Measurements from ENCODE around the gene NAT14.
A peak's percentile ranks its signal among the peaks of the same experiment; 100 is the strongest.

NAT14 gene

DNA sequence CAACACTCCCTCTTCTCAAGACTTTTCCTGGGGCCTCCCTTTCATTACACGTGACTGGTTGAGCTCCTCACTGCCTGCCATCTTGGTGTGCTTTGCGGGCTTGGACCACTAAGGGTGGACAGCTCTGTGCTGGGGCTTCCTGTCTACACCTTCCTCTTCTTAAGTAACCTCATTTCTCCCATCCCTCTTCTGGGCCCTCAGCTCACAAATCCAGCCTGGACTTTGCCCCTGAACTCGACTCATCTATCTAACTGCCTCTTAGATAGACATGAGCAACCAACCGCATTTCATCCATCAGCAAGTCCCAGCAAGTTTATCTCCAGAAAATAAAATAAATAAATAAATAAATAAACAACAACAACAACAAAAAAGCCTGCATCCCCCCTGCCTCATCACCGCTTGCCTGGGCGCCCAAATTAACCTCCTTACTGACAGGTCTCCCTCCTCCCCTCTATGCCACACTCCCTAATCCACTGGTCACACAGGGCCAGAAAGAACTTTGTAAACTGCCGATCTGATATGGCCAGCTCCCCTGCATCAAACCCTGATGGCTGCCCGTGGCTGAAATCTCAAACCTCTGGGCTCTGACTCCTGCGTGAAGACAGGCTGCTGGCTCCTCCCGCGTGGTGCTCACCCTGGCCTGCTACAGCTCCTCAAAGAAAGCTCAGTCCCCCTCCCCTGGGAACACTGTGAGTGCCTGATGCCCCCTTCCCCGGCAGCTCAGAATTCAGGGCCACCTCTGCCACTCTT is 31.3 kb upstream of the NAT14 start:
- DNase-seq (ENCODE audit: low read depth) = no peak

DNA sequence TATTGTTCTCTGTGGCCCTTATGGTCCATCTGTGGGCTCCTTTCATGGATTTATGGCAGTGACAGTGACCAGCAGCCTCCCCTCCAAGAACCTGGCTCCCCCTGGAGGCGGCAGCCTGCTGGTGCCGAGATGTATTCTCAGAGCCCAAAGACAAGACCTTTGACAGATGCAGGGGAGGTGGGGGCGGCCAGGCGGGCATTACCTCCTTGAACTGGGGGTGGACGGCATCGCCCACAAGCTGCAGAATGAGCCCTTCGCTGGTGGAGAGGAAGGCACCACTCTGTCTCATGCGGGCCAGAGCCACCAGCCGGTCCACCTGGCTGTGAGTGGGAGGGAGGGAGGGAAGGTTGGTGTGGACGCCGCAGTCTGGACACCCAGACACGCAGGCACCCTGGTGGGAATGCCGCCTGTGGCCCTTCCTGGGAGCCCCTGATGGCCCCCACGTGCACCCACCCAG is 30.2 kb upstream of the NAT14 start:
- no peak for DNase-seq (ENCODE audit: low read depth)

DNA sequence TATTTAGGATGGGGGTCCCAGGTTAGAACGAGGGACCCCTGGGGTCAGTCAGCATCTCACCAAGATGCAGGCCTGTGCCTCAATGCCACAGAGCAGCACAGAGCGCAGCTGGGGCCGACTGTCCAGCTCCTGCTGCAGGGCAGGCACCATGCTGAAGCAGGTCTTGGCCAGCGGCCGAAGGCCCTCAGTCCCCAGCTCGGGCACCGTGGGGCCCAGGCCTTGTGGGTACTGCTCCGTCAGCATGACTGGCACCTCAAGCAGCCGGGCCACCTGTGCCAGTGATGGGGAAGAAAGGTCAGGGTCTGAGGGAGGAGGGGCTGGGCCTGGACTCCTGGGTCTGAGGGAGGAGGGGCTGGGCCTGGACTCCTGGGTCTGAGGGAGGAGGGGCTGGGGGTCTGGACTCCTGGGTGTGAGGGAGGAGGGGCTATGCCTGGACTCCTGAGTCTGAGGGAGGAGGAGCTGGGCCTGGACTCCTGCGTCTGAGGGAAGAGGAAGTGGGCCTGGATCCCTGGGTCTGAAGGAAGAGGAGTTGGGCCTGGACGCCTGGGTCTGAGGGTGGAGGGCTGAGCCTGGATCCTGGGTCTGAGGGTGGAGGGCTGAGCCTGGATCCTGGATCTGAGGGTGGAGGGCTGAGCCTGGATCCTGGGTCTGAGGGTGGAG is 29.3 kb upstream of the NAT14 start:
- DNase-seq (ENCODE audit: low read depth) = no peak

DNA sequence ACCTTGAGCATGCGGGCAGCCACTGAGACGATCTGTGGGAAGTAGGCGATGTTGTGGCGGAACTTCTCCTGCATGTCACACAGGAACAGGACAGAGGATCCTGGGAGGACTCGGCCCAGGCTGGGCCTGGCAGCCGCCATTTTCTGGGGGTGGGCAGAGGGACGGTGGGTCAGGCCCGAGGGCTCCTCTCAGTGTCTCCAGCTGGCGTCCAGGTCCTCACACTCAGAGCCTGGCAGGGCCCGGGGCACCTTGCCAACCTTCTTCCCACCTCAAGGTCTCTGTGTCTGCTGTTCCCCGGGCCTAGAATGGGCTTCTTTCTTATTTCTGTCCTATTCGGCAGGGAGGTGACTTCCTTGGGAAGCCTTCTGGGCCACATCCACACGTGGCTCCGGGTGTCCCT is 28.6 kb upstream of the NAT14 start:
- no peak for DNase-seq (ENCODE audit: low read depth)

DNA sequence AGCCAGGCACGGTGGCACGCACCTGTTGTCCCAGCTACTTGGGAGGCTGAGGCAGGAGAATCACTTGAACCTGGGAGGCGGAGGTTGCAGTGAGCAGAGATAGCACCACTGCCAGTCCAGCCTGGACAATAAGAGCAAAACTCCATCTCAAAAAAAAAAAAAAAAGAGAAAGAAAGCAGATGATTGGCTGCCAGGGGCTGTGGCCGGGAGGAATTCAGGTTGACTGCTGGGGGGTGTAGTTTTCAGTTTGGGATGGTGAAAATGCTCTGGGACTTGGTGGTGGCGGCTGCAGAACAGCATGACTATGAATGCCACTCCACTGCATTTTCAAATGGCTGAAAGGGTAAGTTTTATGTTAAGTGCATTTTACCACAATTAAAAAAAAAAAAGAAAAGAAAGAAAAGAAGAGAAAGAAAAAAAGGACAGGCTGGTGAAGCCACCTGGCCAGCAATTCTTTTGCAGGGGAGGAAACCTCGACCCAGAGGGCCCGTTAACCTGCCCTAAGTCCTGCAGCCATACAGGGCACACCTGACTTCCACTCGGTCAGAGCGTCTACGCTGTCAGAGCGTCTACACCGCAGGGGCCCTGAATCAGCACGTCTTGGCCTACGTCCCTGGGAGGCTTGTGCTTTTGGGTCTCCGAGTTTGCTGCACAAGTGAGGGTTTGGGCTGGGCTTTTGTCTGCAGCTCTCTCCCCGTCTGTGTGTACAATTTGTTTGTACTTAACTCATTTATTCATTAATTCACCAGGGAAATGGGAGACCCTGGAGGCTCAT is 27.1 kb upstream of the NAT14 start:
- DNase-seq (ENCODE audit: low read depth) = no peak

DNA sequence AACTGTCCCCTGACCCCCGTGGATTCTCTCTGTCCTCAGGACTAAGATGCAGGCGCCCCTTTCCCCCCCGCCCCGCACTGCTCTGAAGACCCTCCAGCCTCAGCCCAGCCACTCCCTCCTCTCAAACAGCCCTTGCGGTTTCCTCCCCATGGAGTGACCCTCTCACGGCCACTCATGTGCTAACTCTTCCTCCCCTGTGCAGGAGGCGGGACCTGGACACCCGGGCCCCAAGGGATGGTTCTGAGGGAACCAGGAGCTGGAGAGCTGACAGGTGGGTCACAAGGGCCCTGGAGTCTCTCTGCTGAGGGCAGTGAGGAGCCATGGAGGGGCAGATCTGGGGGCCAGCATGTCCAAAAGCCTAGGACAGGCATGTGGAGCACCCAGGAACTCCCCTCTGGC is 25.4 kb upstream of the NAT14 start:
- DNase-seq (ENCODE audit: low read depth) = no peak

GRCh38 chr19:55459950-55460657 is 24.9 kb upstream of the NAT14 start:
- DNase-seq (ENCODE audit: low read depth) = no peak

- DNase-seq (ENCODE audit: low read depth) = no peak
Observed at GRCh38 chr19:55460670-55461258, 24.2 kb upstream of the NAT14 start.

GRCh38 chr19:55461259-55461973 is 23.6 kb upstream of the NAT14 start, which contains the start of gene ISOC2:
TSS of gene ISOC2 (minus strand) at chr19:55461642. CDS start at chr19:55456486, 5,156 bp downstream.
- DNase-seq (ENCODE audit: low read depth) = peak; percentile 100

- DNase-seq (ENCODE audit: low read depth) = no peak
Observed at GRCh38 chr19:55461974-55462626, 22.9 kb upstream of the NAT14 start.

DNA sequence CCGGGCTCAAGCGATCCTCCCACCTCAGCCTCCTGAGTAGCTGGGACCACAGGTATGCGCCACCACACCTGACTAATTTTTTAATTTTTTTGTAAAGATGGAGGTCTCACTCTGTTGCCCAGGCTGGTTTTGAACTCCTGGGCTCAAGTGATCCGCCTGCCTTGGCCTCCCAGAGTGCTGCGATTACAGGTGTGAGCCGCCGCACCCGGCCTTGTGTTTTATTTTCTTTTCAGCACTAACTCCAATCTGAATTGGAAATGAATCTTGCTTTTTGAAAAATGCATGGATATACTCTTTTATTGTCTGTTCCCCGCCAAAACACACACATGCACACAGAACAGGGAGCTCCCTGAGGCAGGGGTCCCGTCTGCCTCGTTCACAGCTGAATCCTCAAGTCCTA is 22.3 kb upstream of the NAT14 start:
- no peak for DNase-seq (ENCODE audit: low read depth)

DNA sequence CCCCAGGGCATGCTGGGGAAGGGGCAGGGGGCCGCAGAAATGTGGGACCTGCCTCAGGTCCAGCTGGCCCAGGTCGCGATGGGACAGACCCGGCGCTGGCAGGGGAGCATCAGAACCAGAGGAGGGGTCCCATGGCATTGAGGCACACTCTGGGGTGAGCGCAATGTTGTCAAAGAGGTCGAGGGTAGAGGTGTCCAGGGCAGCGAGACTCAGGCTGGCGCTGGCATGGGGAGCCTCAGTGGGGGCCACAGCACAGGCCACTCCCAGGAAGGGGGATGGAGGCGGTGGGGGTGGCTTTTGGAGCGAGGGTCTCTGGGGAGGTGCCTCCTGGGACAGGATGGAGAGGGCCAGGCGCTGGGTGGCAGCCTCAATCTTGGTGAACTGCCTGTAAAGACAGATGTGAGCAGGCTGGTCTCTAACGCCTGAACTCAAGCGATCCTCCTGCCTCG is 21.4 kb upstream of the NAT14 start:
- DNase-seq (ENCODE audit: low read depth) = no peak

- no peak for DNase-seq (ENCODE audit: low read depth)
Observed at GRCh38 chr19:55464039-55464661, 20.8 kb upstream of the NAT14 start.

DNA sequence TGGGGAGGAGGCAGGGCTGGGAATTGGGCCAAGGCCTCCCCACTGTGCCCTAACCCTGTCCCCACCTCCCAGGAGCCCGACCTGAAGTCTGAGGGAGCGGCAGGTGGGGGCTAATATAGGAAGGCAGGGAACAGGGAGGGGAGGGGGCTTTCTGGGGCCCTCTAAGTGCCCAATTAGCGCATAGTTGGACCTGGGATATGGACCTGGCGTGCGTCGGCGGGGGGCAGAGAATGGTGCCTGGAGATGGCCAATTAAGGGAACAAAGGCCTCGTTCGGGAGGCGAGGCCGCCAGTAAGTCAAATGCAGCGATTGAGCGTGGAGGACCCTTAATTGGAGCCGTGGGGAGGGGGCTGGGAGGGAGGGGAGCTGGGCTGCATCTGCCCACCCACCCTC is 20.3 kb upstream of the NAT14 start, which contains the start of gene C19orf85:
Gene C19orf85 (minus strand): TSS at position 90 of the 393 bp plus-strand sequence. CDS start 197 bp downstream, outside the sequence.
- no peak for DNase-seq (ENCODE audit: low read depth)

DNA sequence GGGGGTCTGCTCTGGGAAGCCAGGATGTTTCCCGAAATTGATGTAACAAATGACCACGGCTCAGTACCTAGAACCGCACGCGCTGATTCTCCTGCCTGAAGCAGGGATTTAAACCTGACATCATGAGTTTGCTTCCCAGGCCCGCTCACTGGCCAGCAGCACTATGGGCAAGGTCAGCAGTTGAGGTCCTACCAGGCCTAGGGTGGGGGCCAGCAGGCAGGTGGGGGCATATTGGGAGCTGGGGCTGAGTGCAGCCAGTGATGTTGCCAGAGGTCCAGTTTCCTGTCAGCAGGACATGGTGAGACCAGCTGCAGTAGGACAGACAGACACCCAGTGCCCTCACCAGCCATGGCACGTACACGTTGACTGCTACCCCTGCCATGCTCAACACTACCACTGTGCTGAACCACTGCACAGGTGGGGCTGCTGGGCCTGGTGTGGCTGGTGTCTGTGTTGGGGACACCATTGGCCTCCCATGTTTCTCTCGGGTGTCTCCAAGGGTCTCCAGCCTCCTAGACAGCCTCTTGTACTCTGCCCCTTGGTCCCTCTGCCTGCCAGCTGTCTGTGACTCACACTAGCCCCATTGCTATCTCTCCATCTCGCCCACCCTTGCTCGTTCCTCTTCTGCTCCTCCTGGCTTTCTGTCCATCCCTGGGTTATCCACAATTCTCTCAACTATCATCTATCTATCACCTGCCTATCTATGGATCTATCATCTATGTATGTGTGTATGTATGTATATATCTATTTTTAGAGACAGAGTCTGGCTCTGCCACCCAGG is 19.3 kb upstream of the NAT14 start:
- no peak for DNase-seq (ENCODE audit: low read depth)

DNA sequence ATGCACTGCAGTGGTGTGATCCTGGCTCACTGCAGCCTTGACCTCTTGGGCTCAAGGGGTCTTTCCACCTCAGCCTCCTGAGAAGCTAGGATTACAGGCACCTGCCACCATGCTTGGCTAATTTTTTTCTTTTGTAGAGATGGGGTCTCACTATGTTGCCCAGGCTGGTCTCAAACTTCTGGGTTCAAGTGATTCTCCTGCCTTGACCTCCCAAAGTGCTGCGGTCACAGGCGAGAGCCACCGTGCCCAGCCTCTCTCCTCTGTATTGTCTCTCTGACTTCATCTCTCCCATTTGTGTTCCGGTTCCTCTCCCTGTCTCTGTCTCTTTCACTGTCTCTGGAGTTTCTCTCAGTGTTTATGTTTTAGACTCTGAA is 18.8 kb upstream of the NAT14 start:
- no peak for DNase-seq (ENCODE audit: low read depth)

DNA sequence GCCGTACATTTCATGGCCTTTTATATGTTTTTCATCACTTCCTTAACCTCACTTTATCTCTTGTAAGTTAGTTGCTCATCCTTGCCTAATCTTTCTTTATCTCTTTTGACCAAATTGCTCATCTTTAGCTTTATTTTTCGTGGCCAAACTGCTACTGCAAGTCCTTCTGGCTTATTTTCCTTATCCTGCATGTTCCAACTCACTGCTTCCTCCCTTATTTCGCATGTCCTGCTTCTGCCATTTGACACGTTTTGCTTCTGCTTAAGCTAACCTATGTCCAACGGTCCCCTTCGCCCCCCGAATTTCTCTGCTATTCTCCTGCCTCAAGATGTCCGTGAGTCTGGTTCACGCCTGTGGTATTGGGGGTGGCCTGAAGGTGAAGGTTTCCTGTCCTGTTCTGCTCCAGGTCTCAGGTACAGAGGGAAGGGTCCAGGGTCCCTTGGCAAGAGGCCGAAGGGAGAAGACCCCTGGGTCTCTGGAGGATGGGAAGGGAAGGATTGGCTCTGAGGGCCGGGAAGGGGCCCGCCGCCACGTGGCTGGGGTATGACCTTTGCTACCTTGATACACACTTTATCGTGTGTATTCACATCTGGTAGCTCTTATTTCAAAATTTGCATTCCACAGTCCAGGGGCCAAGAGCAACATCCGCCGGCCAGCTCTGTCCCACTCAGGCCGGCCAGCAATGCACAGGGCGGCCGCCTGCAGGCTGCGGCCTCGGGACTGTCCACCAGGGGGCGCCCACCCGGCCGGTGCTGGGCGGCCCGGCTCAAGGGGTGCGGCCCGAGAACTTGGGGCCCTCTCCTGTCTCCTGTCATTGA is 17.5 kb upstream of the NAT14 start:
- peak; percentile 61 for DNase-seq (ENCODE audit: low read depth)

DNA sequence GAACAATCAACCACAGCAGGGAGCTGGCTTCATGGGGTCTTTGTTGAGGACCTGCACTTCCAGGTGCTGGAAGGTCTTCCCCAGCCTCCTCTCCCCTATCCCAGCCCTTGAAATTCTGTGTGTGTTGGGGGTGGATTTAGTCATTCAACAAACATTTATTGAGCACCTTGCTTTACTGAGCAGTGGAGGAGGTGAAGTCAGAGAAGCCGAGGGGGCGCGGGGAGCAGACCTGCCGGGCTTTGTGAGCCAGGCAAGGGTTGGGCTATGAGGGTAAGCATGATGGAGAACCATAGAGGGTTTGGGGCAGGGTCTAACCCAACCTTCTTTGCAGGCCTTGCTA is 17.0 kb upstream of the NAT14 start:
- no peak for DNase-seq (ENCODE audit: low read depth)

Measured in activated T-helper 9 cell treated with anti-CD3 and anti-CD28 coated beads, Interleukin-2, amount 50 U/mL, for 16 hours (primary cell).